GDM1 (cell line): ENCODE data around the gene AMACR.
"Not testable (repeated sequence)": the region's sequence is repeated elsewhere in the genome, so short reads cannot be mapped to it uniquely, and the experiment has no call there.

ENCODE experiments used
- DNase-seq: peaks from one replicate; lab custom pipeline; 2025; lab: John Stamatoyannopoulos, UW

Gene AMACR

GRCh38 chr5:33968211-33969005 lies 39.4 kb downstream of the AMACR start:
- no peak for DNase-seq

GRCh38 chr5:33966805-33967204 lies 41.0 kb downstream of the AMACR start:
- no peak for DNase-seq

GRCh38 chr5:33964132-33964700 lies 43.6 kb downstream of the AMACR start:
- no peak for DNase-seq

- DNase-seq, result no peak
Observed at GRCh38 chr5:33958176-33958575, 49.7 kb downstream of the AMACR start.

GRCh38 chr5:33957577-33958150 lies 50.2 kb downstream of the AMACR start:
- no peak for DNase-seq

- not testable (repeated sequence) for DNase-seq
Observed at GRCh38 chr5:33952175-33952574, 55.7 kb downstream of the AMACR start.

GRCh38 chr5:33944543-33945132 lies 63.2 kb downstream of the AMACR start:
- DNase-seq, result no peak

- DNase-seq, result no peak
Observed at GRCh38 chr5:33941090-33941489, 66.8 kb downstream of the AMACR start.

GRCh38 chr5:33939556-33940262 lies 68.1 kb downstream of the AMACR start:
- DNase-seq, result no peak

- DNase-seq, result no peak
Observed at GRCh38 chr5:33938881-33939280, 69.0 kb downstream of the AMACR start.

- DNase-seq, result no peak
Observed at GRCh38 chr5:33938507-33938796, 69.4 kb downstream of the AMACR start.

- no peak for DNase-seq
Observed at GRCh38 chr5:33937707-33938506, 69.9 kb downstream of the AMACR start.

- no peak for DNase-seq
Observed at GRCh38 chr5:33937017-33937706, 70.7 kb downstream of the AMACR start.

- DNase-seq, result no peak
Observed at GRCh38 chr5:33936381-33937016, 71.4 kb downstream of the AMACR start, which contains the start of gene RXFP3. Gene RXFP3 (plus strand): TSS chr5:33936386. CDS start chr5:33936741, 355 bp downstream.
